ENCODE data around the gene HSPA1A.

The HSPA1A gene

DNA sequence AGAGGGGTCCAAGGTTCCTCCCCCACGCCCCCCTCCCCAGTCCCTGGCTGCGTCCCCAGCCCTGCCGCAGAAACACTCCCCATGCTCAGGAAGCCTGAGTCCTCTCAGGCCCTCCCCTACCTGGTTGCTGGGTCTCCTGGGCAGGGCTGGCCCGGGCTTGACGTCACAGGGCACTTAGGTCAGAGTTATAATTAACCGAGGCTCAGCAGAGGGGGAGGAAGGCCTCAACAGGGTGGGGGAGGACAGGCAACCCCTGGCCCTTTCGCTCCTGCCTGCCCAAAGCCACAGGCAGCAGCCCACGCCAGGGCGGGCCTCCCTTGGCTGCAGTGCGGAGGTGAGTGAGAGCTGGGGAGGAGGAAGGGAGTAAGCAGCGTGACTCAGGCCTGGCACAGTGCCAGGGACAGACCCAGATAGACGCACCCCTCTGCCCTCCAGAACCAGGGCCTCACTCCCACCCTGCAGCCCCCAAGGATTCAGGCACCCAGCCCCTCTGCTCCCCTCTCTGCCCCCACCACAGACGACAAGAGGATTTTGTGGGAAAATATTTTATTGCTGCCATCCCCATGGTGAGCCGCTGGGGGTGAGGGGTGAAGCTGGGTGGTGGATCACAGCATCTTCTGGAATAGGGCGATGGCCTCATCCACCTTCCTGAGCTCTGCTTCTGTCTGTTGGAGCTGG lies 38.2 kb upstream of the HSPA1A start, which contains the start of gene VWA7:
TSS of gene VWA7 (minus strand) at position 340 of the 678 bp plus-strand sequence. CDS start 549 bp downstream, outside the sequence.
- Histone ChIP-seq H3K9ac (ENCODE audit: low read length) (no peak within 1 kb of the TSS), H3K27ac (ENCODE audit: low read length) (no peak within 1 kb of the TSS), H3K4me3 (ENCODE audit: low read length) (no peak within 1 kb of the TSS), H2AFZ (ENCODE audit: low read depth, low read length) (no peak within 1 kb of the TSS), H3K4me1 (ENCODE audit: low read length) (peaks cover 7% of the 10 kb centered on the region), H3K79me2 (ENCODE audit: low read length) (no peaks in the 10 kb centered on the region), H3K36me3 (replicated peaks; ENCODE audit: low read depth, low read length) (peaks cover 9% of the 10 kb centered on the region), H4K20me1 (ENCODE audit: insufficient read depth, low read length) (no peaks in the 10 kb centered on the region), H3K9me3 (ENCODE audit: insufficient read depth, low read length) (no peaks in the 10 kb centered on the region), H3K4me2 (ENCODE audit: low read length) (0 out of 2 replicates have a peak within 1 kb of the TSS, but pooled peaks have one; percentile 11), H3K27me3 (ENCODE audit: low read depth, low read length) (no peaks in the 10 kb centered on the region)
- no peak for TF ChIP-seq CTCF (IDR thresholded peaks at IDR 0.05; ENCODE audit: low read depth, low read length)
- no peak for TF ChIP-seq EZH2phosphoT487 (IDR thresholded peaks at IDR 0.05; ENCODE audit: low read depth)

- Histone ChIP-seq H3K9ac (ENCODE audit: low read length) (no peak overlapping the region), H3K36me3 (replicated peaks; ENCODE audit: low read depth, low read length) (peaks cover 10% of the 10 kb centered on the region), H3K79me2 (ENCODE audit: low read length) (no peaks in the 10 kb centered on the region), H3K27ac (ENCODE audit: low read length) (no peak overlapping the region), H3K4me3 (ENCODE audit: low read length) (no peak overlapping the region), H3K4me2 (ENCODE audit: low read length) (no peak overlapping the region), H2AFZ (ENCODE audit: low read depth, low read length) (no peak overlapping the region), H3K27me3 (ENCODE audit: low read depth, low read length) (no peaks in the 10 kb centered on the region), H3K9me3 (ENCODE audit: insufficient read depth, low read length) (no peaks in the 10 kb centered on the region), H4K20me1 (ENCODE audit: insufficient read depth, low read length) (no peaks in the 10 kb centered on the region), H3K4me1 (ENCODE audit: low read length) (peaks cover 7% of the 10 kb centered on the region)
- no peak for TF ChIP-seq CTCF (IDR thresholded peaks at IDR 0.05; ENCODE audit: low read depth, low read length)
- no peak for TF ChIP-seq EZH2phosphoT487 (IDR thresholded peaks at IDR 0.05; ENCODE audit: low read depth)
These were observed 37.7 kb upstream of the HSPA1A start for GRCh38 chr6:31777667-31778050.

DNA sequence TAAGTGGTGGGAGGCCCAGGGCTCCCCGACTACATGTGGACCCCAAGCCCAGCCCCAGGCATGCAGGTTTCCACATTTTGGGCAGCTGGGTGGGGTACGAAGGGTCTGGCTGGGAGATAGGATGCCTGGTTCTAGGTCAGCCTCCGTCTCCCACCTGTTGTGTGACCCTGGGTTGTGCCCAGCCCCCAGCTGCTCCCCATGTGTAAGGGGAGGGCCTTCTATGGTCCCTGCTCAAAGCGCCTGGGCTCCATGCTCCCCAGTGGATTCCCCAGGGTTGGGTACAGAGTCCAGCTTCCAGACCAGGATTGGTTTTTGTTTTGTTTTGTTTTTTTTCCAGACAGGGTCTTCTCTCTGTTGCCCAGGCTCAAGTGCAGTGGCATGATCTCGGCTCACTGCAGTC lies 37.1 kb upstream of the HSPA1A start:
- Histone ChIP-seq H2AFZ (ENCODE audit: low read depth, low read length) (no peak overlapping the region), H3K27ac (ENCODE audit: low read length) (no peak overlapping the region), H3K27me3 (ENCODE audit: low read depth, low read length) (no peaks in the 10 kb centered on the region), H4K20me1 (ENCODE audit: insufficient read depth, low read length) (no peaks in the 10 kb centered on the region), H3K4me2 (ENCODE audit: low read length) (no peak overlapping the region), H3K9ac (ENCODE audit: low read length) (no peak overlapping the region), H3K4me1 (ENCODE audit: low read length) (peaks cover 7% of the 10 kb centered on the region), H3K79me2 (ENCODE audit: low read length) (no peaks in the 10 kb centered on the region), H3K36me3 (replicated peaks; ENCODE audit: low read depth, low read length) (peaks cover 10% of the 10 kb centered on the region), H3K9me3 (ENCODE audit: insufficient read depth, low read length) (no peaks in the 10 kb centered on the region), H3K4me3 (ENCODE audit: low read length) (no peak overlapping the region)
- TF ChIP-seq CTCF (IDR thresholded peaks at IDR 0.05; ENCODE audit: low read depth, low read length): no peak
- TF ChIP-seq EZH2phosphoT487 (IDR thresholded peaks at IDR 0.05; ENCODE audit: low read depth): no peak

GRCh38 chr6:31778999-31779885 lies 36.1 kb upstream of the HSPA1A start:
- no peak for TF ChIP-seq CTCF (IDR thresholded peaks at IDR 0.05; ENCODE audit: low read depth, low read length)
- no peak for TF ChIP-seq EZH2phosphoT487 (IDR thresholded peaks at IDR 0.05; ENCODE audit: low read depth)
- no peaks in the 10 kb centered on the region for H3K9me3 ChIP-seq (ENCODE audit: insufficient read depth, low read length)
- peaks cover 7% of the 10 kb centered on the region for H3K4me1 ChIP-seq (ENCODE audit: low read length)
- H3K4me3 ChIP-seq (ENCODE audit: low read length): no peak overlapping the region
- no peak overlapping the region for H3K9ac ChIP-seq (ENCODE audit: low read length)
- no peak overlapping the region for H3K27ac ChIP-seq (ENCODE audit: low read length)
- H3K27me3 ChIP-seq (ENCODE audit: low read depth, low read length): no peaks in the 10 kb centered on the region
- no peaks in the 10 kb centered on the region for H4K20me1 ChIP-seq (ENCODE audit: insufficient read depth, low read length)
- H2AFZ ChIP-seq (ENCODE audit: low read depth, low read length): no peak overlapping the region
- H3K79me2 ChIP-seq (ENCODE audit: low read length): no peaks in the 10 kb centered on the region
- peaks cover 13% of the 10 kb centered on the region for H3K36me3 ChIP-seq (replicated peaks; ENCODE audit: low read depth, low read length)
- H3K4me2 ChIP-seq (ENCODE audit: low read length): no peak overlapping the region

Data from OCI-LY3 (cell line).